GM19372 (cell line): ENCODE results near the gene PLEKHF1.
"Not testable (repeated sequence)": the region's sequence is repeated elsewhere in the genome, so short reads cannot be mapped to it uniquely, and the experiment has no call there.

ENCODE experiments used
- ATAC-seq: cut with Tn5 transposase; IDR thresholded peaks from one replicate; pipeline ENCODE4 v1.9.1; 2021; ENCODE audit warnings: mild to moderate bottlenecking, low read depth, moderate library complexity; ENCODE audit not compliant: unreplicated experiment

Gene PLEKHF1, protein sequence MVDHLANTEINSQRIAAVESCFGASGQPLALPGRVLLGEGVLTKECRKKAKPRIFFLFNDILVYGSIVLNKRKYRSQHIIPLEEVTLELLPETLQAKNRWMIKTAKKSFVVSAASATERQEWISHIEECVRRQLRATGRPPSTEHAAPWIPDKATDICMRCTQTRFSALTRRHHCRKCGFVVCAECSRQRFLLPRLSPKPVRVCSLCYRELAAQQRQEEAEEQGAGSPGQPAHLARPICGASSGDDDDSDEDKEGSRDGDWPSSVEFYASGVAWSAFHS

DNA sequence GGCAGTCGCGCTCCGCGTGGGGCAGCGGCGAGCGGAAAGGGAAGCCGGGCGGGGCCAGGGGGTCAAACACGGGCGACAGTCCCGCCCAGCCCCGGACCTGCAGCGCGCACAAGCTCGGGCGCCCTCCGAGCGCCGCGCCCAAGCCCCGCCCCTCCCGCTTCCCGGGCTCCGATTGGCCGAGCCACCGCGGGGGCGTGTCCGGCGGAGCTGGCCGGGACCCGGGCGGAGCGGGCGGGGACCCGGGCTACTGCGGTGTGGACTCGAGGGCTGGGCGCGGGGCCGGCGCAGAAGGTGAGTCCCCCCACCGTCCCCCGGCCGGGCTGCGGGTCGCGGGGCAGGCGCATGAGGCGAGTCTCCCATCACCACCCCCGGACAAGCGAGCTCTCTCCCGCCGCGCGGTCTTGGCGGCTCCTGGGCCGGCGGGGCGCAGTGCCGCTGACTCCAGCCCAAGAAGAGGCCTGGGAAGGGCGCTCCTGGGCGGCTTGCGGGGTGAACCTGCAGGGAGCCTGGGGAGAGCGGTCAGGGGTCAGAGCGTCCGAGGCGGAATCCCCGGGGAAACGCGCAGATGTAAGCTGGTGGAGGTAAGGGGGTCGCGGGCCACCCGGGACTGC, at the start of gene PLEKHF1:
Gene PLEKHF1 (plus strand): TSS at position 247 of the 611 bp plus-strand sequence. CDS start 8,379 bp downstream, outside the sequence.
- ATAC-seq, result peak; percentile 96

DNA sequence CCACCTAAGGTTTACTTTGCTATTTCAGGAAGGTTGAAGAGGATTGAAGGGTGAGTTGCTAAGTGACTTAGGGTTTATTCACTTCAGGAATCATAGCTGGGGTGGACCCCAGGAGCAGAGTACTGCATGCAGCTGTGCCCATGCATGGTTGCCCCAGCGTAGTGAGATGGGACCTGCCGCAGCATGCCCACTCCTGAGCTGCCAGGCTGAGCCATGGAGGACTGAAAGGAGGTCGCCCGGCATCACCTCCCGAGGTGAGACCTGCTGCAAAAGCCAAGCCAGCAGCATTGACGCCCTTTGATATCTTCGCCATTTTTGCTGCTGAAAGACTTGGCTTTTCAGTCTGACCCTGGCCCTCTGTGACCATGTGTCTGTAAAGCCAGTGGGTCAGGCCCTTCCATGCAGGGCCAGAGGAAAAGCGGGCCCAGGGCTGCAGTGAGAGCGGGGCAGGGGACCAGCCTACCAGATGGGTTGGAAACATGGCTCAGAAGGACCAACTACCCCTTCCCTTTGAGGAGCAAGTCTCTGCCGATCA, 49.3 kb upstream of the PLEKHF1 start:
- no peak for ATAC-seq

DNA sequence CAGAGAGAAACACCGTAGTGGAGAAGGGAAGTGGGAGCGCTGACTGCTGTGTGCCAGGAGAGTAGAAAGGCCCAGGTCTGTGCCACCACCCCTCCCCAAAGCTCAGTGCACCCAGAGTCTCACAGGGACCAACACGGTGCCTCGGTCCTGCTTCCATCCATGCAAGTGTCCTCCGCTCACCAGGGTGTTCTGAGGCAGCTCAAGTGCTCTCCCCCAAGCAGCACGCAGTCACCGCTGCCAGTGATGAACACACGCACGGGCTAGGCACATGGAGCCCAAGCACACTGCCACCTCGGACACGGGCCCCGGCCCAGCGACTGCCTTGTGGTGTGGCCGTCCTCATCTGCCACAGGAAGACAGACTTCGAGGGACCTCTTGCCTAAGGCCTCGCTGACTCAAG, 48.7 kb upstream of the PLEKHF1 start:
- no peak for ATAC-seq

DNA sequence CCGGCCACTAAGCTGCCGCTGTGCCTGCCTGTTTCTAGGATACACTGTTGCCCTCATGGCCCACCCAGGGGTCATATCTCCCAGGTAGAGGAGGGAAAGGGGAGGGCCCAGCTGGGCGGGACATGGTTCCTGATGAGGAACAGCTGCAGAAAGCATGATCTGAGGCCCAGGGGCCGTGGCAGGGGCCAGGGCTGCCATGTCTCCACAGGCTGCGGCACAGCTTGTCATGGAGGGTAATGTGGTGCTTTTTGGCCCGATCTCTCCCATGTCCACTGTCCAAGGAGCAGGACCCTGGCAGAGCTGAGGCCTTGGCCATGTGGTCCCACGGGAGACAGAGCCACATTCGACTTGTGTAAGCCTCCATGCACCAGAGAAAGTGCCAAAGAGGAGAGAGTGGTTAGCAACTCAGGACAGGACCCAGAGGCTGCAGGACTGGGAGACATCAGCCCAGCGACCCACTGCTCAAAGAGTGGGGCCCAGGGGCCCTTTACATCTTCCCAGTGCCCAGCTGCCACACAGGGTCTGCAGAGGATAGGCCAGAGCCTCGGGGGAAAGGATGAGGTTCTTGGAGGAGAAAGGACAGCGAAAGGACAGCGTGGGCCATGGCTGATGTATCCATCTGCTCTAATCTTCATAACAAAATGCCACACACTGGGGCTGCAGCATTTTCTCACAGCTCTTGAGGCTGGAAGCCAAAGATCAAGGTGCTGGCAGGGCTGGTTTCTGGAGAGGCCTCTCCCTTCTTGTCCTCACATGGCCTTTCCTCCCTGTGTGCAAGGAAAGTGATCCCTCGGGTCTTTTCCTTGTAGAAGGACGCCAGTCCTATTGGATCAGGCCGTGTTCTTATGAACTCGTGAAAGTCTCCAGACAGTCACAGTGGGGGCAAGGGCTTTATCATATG, 47.6 kb upstream of the PLEKHF1 start:
- ATAC-seq, result no peak

DNA sequence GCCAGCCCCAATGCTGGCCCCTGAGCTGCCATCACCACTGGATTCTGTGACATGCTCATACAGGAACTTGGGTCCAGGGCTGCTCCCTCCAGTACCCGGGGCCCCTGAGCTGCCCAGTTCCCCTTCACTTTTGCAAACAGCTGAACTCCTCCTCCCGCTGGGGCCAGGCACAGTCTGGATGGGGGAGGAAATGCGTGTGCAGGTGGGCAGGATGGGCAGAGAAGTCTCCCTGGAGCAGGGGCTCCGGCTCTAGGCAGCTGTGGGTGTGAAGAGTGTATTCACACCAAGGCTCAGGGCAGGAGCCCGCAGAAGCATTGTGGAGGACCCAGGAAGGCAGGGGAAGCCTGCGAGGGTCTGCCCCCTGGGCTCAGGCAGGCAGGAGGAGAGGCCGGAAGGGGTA, 46.8 kb upstream of the PLEKHF1 start:
- no peak for ATAC-seq

DNA sequence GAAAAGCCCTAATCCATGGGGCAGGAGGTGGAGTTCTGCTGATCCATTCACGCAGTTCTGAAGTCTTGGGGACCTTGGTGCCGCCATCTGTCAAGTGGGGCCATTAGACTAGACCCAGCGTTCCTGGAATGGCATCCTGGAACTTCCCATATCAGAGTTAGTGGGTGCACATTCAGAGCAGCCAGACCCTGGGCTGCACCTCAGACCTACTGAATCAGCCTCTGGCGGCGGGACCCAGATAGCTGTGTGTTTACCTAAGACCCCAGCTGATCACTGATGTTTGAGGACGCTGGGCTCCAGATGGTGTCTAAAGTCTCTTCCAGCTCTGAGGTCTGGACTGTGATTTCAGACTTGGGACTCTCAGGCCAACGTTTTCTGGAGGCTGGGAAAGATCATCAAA, 46.4 kb upstream of the PLEKHF1 start:
- ATAC-seq, result no peak

DNA sequence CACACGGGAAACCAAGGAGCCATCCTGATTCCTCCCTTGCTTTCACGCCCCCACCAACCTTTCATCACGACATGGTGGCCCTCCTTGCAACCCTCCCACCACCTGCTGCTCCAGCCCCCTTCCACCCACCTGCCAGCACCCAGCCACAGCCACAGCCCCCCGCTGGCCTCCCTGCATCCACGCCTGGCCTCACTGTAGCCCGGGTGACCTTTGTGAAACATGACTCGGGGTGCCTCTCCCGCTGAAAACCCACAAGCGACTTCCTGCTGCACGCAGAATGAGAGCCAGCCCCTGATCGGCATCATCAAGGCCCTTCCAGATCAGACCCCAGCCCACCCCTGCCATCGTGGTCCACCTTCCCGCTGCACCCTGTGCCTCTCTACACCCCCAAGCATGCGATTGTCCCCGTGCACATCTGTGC, 44.3 kb upstream of the PLEKHF1 start:
- ATAC-seq, result no peak

DNA sequence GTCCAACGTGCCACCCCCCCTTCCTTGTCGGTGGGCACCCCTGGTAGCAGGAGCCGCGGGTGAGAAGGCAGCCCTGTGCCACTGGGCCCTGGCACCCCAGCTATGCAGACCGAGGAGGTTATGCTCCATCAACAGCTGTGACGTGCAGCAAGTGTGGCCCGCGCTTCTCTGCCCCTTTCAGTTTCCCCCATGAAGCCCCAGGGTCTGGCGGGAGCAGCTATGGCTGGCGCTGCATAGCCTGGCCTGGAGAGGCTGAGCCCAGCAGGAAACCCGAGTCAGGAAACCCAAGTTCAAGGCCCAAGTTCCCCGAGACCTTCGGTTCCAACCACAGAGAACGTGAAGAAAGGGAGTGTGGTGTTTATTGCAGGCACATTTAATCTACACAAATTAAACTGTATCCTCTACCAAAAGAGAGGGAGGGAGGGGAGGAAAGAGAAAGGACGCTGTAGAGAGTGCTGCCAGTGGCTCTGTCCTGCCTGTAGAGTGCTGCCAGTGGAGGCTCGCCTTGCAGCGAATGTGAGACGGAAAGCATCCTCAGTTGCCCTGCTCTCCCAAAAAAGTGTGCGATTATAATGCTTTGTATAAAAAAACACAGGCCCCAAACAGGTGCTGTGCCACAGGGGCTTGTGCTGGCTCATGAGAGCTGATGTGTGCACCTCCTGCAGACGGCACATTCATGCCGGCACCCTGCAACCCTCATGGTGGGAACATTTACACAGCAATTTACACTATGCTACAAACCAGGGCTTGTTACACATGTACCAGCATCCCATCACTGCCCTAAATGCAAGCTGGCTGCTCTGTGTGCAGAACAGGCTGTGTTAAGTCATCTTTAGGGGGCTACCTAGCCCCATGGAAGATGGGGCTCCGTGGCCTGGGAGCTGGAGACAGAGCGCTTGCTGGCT, 42.8 kb upstream of the PLEKHF1 start:
- no peak for ATAC-seq

DNA sequence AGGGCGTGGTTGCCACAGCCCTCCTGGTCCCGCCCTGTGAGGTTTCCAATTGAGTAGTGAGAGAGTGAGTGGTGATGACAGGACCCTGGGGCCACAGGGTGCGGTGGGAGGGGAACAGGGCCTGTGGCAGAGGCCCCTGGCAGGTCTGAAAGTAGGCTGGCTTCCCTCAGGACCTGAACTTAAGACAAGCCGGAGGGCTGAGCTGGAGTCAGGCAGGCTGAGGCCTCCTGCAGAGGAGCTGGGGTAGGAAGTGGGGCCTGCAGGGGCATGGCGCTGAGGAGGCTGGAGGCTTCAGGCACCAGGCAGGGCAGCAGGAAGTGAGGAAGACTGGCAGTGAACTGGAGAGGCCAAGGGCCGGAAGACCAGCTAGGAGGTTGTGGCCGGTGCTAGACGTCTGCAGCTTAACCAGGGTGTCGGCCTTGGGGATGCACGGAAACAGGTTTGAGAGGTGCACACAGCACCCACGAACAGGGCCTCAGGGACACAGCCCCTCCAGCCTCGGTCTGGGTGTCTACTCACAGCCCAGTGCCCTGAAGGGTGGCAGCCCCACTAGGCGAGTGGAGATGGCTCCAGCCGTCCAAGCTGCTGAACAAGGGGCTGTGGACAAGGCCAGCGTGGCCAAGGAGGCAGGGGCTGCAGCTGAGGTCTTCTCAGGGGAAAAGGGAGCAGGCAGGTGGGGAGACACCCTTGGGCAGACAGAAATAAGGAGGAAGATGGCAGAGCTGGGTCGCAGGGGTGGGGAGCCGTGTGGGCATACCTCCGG, 41.4 kb upstream of the PLEKHF1 start:
- no peak for ATAC-seq

DNA sequence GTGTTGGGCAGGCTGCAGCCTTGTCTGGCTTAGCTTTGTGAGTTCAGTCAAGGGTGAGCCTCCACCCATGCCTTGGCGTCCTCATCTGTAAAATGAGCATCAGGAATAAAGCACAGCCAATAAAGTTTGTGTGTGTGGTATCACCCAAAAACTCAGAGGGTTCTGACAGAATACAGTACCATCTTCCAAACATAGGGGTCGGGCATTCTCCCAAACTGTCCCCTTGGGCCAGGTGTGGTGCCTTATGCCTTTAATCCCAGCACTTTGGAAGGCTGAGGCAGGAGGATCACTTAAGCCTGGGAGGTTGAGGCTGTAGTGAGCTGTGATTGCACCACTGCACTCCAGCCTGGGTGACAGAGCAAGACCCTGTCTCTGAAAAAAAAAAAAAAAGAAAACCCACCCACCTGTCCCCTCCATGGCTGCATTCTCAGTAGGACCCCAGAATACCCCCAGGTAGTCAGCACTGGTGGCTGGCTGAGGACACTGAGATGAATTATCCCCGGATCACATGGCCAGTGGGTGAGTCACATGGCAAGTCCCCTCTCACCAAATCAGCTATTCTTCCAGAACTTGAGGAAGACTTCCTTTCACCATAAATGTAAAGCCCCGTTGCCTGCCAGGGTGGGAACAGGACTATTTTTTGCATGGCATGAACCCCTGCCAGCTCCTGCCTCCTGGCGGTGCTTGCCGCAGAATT, 40.6 kb upstream of the PLEKHF1 start:
- no peak for ATAC-seq

DNA sequence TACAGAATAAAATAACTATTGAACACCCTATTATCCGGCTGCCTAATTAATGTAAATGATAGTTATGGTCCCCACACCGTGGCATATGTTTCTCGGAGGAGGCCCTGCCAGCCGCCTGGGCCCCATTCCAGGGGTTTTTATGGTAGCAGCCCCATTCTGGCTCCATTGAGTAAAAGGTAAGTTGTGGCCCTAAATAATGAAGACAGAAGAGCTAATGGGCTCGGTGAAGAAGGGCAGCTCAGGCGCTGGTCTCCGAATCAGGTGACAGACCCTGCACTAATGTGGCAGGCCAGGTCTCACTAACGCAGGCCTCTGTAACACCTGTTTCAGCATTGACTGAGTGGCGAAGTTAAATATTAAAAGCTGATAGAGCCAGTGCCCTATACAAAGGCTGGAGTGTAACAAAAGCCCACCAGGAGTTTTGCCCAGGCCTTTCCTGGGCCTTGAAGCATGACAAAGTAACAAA, 40.0 kb upstream of the PLEKHF1 start:
- no peak for ATAC-seq

DNA sequence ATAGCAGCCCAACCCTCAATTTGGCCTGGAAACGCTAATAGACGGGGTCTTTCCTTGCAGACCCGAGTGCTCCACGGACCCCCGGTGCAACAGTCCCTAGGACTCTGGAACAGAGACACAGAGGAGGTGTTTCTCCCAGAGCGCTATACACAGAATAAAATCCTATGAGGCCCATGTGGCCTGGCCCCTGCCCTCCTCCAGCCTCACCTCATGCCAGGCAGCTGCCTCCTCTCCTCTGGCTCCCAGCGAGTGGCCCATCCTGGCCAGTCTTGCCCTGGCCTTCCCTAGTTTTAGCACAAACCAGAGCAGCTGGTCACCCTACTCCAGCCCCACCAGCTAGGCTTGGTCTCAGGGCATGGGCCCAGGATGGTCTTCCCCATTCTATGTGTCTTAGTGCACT, 38.9 kb upstream of the PLEKHF1 start:
- no peak for ATAC-seq

DNA sequence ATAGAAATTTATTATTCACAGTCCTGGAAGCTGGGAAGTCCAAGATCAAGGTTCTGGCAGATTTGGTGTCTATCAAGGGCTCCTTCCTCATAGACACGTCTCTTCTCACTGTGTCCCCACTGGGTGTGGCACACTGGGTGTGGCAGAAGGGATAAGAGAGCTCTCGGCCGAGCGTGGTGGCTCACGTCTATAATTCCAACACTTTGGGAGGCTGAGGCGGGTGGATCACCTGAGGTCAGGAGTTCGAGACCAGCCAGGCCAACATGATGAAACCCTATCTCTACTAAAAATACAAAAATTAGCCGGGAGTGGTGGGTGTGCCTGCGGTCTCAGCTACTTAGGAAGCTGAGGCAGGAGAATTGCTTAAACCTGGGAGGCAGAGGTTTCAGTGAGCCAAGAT, 38.4 kb upstream of the PLEKHF1 start:
- not testable (repeated sequence) for ATAC-seq

DNA sequence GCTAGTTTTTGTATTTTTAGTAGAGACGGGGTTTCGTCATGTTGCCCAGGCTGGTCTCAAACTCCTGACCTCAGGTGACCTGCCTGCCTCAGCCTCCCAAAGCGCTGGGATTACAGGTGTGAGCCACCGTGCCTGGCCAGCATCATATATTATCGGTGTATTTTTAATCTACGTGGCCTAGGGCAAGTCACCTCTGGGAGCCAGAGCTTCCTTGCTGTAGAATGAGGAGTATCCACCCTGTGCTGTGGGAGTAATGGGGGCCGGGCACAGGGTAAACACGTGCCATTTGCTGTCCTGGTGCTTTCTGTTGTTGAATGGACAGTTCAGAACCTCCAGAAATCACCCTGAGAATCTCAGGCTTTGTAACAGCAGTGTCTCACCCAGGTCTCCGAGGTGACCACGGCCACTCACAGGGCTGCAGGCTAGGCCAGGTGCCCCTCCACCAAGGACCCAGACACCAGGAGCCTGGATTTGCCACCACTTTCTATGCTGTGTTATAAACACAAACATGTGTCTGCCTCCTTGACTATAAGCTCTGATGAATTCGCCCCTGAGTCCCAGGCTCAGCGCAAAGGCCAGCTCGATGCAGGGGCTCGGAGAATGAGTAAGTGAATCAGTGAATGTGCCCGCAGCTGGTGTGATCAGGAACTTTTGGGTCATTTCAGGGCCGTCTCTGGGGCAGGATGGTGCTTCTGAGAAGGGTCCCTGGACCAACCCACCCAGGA, 36.4 kb upstream of the PLEKHF1 start:
- ATAC-seq, result no peak

DNA sequence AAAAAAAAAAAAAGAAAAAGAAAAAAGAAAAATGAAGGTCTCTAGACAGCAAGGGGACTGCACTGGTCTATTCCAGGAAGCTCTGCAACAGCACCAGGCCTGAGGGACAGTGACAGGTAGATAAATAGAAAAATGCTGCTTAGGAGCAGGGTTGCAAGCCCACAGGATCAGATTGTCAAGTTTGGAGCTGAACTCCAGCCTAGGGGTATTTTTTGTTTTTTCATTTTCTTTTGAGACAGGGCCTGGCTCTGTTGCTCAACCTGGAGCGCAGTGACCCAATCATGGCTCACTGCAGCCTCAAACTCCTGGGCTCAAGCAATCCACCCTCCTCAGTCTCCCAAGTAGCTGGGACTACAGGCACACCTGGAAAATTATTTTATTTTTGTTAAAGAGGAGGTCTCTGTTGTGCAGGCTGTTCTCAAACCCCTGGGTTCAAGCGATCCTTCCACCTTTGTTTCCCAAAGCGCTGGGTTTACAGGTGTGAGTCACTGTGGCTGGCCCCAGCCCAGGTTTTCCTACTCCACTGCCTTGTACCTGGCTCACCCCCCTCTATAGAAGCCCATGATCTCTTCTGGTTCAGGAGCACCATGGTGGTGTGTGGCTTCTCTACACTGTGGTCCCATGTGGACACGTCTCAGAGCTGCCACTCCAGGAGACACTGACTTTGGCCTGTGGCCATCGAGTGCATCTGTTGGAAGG, 35.3 kb upstream of the PLEKHF1 start:
- ATAC-seq, result no peak

DNA sequence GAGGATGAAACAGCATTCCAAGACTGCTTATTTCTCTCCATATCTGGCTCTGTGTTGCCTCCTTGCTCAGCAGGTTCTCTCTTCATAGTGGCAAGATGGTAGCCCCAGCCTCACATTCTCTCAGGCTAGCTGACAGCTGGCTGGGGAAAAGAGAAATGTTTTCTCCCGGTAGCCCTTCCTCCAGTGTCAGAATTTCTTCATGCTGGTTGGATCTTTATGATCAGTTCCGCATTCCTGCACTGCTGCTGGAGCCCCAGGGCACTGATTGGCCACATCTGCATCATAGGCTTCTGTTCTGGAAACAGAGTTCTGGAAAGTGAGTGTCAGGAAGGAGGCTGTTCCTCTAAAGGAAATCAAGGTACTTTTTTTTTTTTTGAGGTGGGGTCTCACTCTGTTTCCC, 34.6 kb upstream of the PLEKHF1 start:
- no peak for ATAC-seq

DNA sequence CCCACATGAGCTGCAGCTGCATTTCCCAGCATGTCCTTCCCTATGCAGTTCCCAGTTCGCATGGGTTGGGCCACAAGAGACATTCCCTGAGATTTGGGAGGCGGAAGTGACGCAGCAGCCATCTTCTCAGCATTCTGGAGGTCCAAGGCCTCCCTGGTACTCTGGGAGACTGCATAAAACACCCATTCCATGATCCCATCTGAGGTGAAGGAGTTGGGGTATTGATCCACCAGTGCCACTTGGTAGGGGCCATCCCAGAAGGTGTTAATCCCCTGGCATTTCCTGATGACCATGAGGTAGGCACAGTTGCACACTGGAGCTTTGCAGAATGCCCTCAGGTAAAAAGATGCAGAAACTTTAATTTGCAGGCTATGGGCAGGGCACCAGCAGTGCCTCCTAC, 33.8 kb upstream of the PLEKHF1 start:
- no peak for ATAC-seq
